NCI-H187 (cell line): ENCODE results near the gene HNF4A.

Source experiments
- DNase-seq, 2 experiments: peaks; one replicate each; lab custom pipeline; 2025; lab: John Stamatoyannopoulos, UW

HNF4A gene

DNA sequence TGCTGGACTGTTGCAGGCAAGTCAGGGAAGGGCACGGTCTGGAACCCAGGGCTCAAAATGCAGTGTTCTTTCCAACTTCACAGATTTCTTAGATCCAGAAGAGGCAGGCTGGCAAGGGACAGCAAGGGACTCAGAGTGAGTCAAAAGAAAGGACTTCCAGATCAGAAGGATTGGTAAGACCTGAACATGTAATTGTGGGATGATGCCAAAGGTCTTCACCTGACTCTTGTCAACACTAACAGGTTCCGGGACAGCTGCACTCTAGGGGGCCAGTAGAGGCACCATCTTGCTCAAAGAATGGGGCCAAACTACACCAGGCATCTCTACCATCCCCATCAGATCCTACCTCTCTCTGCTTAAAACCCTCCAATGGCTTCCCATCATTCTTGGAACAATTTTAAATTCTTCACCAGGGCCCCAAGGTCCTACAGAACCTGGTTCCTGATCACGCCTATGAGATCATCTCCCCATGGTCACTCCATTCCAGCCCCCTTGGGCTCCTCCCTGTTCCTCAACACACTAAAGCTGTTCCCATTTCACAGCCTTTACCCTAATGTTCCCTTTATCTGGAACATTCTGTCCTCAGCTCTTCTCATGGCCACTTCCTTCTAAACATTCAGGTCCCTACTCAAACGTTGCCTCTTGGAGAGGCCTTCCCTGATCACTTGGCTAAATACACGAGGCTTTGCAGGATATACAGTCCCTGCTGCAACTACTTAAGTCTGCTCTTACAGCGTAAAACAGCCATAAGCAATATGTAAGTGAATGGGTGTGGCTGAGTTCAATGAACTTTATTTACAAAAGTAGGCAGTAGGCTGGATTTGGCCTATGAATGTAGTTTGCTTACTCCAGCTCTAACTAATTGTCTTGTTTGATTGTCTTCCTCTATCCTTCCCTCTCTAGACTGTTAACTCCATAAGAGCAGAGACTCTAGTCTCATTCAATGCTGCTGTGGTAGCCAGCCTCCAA is 90.5 kb downstream of the HNF4A start:
- no peak for DNase-seq

DNA sequence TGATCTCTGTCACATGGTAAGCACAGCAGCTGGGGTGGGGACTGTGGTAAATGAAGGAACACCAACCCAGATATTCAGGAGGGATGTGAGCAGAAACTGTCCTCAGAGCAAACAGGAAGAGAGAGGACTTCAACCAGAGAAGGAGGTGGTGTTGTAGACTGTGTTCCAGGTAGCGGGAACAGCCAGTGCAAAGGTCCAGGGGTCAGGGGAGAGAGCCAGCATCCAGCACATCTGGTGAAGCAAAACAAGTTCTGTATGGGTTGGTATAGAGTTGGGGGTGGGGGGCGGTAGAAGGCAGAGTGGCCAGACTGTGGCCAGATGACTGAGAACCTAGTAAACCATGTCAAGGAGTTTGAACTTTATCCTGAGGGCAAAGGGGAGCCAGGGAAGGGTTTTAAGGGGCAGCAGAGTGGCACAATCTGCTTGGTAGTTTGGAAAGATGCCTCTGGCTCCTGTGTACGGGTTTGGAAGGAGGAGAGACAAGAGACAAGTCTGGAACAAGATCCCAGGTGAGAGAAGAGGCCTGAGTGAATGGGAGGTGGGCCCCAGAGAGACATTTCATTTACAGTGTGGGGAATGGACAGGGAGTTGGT is 92.4 kb downstream of the HNF4A start:
- DNase-seq, result no peak

DNA sequence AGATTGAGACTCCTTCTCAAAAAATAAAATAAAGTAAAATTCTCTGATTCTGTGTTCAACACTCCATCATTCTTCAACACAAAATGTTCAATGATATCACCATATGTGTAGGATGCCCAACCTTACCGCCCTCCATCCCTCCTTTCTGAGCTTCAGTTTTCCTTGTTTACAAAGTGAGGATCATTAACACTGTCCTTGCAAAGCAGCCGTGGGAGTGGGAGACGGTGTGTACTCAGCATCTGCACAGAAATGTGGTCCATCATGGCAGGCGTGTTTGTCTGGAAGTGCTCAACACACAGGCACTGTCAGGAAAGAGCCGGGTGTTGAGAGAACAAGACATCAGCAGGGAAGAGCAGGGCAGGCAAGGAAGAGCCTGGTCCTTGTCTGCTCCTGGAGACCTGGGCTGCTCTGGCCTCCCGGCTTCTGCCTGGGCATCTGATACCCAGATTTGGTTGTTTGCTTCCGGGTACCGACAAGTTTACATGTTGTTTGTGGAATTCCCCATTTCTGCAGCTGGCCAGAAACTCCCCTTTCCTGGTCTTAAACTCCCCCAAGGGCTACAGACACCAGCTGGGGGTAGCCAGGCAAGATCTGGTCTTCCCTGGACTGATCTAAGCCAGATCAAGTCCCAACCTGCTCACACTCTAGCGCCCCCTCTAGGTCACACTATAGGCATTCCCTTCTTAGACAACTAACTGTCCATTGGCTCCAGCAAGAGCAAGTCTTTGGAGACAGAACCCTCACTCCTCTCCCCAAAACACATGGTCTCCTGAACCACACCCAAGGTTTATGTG is 93.5 kb downstream of the HNF4A start:
- DNase-seq, result no peak

DNA sequence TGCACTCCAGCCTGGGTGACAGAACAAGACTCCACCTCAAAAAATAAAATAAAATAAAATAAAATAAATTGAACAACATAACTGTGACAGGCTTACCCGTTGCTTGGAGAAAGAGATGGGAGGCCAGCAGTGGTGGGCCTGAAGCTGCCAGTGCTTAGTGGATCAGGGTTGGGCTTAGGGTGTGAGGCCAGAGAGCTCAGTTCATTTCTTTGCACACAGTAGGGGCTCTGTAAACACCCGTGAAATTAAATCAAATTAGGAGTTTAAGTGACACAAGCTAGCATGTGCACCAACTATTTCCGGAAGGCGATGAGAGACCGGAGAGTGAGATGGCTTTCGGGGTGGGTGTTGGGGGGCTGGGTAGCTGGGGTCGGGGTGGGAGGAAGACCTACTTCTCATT is 94.4 kb downstream of the HNF4A start:
- DNase-seq, result no peak

DNA sequence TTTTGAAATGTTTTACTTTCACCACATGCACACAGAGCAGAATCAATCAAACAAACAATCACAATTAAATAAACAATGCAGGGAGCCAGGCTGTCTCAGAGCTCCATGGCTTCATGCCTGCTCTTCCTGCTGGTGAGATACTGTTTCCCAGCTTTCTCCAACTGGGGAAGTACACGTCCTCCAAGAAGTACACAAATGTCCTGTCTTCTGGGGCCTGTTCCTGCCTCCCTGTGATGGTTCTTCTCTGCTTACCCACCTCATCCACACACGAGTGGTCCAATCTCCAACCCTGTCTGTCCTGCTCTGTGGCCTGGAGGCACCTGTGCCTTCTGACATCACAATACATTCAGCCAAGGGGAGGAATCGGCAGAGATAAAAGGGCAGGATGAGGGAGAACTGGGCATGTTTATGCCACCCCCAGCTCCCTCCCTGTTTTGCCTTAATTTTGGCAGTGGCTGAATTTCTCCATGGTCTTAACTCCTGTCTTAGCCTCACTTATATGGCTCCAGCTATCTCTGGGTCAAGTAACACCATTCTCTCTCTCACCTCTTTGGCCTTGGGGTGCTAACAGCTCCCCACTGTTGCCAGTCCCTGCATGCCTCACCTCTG is 94.9 kb downstream of the HNF4A start:
- no peak for DNase-seq

DNA sequence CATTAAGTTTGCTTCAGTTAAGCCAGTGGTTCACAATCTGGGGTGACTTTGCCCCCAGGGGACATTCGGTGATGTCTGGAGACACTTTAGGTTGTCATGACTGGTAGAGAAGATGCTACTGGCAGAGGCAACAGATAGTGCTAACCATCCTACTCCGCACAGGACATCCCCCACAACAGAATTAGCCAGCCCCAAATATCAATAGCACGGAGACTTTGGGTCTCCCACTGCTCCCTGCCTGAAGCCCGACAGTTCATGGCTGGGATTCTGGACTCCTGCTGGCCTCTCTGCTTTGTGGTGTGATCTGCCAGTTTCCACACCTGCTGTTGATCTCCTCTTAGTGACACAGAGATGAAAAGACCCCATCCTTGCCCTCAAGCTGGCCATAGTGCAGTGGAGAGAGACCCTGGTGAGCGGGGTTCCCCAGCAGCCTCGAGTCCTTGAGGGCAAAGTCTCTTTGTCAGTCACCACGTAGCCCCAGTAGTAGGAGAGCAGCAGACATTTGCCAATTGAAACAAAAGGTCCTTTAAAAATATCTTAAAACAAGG is 95.5 kb downstream of the HNF4A start:
- no peak for DNase-seq

DNA sequence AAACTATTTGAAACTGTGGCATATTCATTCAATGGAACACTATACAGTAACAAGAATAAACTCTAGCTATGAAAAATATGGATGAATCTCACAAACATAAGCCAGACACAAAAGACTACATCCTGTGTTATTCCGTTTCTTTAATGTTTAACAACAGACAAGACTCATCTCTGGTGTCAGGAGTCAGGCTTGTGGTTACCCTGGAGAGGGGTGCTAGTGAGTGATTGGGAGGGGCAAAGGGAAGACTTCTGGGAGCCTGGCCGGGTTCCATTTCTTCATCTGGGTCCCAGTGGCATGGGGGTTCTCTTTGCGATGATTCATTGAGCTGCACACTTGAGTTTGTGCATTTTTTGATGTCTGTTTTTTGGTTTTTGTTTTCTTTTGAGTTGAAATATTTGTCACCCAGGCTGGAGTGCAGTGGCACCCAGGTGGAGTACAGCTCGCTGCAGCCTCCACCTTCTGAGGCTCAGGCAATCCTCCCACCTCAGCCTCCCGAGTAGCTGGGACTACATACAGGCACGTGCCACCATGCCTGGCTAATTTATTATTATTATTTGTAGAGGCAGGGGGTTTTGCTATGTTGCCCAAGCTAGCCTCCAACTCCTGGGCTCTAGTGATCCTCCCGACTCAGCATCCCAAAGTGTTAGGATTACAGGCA is 98.9 kb downstream of the HNF4A start:
- no peak for DNase-seq

DNA sequence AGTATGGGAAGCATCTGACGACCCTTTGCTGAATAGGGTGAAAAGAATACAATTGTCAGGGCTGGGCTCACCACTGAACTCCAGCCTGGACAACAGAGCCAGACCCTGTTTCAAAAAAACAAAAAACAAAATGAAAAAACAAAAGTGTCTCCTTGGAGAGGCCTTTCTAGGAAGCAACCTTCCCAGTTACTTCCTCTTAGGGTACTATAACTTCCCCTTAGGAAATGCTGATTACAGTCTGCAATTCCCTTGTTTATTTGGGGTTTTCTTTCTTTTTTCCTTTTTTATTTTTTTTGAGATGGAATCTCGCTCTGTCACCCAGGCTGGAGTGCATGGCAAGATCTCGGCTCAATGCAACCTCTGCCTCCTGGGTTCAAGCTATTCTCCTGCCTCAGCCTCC is 99.6 kb downstream of the HNF4A start:
- no peak for DNase-seq

DNA sequence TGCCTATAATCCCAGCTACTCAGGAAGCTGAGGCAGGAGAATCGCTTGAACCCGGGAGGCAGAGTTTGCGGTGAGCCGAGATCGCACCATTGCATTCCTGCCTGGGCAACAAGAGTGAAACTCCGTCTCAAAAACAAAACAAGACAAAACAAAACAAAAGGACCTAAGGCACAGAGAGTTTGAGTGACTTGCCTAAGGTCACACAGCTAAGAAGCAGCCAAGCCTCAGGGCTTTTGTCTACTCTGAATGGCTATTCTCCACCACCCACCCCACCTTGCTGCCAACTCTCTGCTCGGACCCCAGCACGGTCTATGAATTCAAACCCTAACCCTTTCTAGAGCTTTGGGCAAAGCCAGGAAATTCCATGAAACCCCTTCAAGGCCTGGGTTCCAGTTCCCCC is 101.1 kb downstream of the HNF4A start:
- DNase-seq, result no peak

DNA sequence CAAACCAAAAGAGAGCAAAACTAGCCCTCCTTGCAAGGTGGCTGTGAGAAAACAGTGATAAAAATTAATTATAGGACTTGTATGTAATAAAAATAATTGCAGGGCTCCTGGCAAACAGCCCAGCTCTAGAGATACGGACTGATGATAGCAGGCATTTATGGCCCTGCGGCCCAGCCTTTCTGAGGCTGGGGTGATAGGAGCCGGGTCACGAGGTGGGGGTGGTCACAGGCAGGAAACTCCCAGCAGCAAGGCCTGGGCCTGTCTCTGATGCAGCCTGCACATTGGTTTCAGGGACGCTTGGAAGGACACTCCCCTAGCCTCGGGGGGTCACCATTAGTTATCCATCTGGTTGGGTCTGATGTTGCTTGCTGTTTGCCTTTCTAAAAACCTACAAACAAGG is 101.5 kb downstream of the HNF4A start:
- DNase-seq, result no peak

DNA sequence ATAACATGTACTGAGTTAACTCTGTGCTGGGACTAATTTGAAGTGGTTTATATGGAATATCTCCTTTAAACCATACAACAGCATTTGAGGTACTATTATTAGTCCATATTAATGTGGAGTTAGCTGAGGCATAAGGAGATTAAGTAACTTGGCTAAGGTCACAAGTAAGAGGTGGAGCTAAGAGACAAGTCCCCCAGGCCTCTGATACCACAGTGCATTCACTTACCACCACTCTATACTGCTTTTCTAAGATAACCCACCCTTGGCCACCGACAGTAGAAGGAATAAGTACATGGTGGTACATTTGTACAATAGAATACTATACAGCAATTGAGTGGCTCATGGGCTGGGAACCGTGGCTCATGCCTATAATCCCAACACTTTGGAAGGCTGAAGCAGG is 103.8 kb downstream of the HNF4A start:
- no peak for DNase-seq

DNA sequence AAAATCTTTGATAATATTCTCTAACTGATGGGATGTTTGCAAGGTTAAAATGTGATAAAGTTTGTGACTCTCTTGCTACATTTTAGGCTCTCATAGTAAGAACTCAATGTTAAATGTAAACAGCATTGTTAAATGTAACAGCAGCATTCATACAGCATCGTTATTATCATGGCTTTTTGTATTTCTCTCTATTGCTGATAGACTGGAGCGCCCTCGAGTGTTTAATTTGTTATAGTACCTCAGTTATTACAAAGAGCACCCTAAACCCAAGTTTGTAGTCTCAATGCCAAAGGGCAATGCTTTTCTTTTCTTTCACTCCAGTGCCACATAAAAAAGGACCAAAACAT is 105.3 kb downstream of the HNF4A start:
- no peak for DNase-seq

DNA sequence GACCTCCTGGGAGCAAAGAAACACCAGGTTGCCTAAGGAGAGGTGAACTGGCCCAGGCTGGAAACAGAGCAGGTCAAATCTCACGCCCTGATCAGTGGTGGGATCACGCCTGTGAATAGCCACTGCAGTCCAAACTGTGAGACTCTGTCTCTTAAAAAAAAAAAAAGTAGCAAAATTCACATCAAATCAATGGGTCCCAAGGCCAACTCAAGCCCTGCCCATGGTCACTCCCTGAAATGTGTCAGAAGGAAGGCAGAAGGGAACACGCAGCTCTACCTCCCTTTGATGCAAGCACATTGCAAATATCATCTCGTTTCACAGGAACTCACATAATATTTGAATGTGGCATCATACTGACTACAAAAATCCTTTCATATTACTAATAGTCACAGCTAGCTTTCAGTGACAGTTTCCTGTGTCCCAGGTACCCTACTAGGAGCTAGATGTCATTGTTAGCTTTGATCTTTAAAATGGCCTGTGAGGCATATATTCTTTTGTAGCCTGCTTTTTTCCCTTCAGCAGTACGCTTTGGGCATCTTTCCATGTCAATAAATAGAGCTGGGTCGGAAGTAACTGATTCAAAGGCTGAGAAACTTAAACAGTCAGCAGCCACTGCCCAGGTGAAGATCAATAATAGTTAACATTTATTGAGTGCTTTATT is 105.8 kb downstream of the HNF4A start:
- no peak for DNase-seq

DNA sequence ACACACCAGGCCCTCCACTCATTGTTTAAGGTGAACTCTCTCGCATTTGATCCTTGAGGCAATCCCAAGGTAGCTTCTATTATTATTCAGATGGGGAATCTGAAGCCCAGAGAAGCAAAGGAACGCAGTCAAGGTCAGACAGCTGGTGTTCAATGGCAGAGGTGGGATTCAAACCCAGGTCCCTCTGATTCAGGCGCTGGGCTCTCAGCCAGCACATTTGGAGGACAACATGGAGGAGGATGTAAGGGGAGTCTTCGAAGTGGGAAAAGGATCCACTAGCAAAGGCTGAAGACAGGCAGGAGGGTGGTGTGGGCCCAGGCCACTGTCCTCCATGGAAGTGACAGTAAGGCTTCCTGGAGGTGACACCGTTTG is 106.3 kb downstream of the HNF4A start:
- DNase-seq, result no peak

DNA sequence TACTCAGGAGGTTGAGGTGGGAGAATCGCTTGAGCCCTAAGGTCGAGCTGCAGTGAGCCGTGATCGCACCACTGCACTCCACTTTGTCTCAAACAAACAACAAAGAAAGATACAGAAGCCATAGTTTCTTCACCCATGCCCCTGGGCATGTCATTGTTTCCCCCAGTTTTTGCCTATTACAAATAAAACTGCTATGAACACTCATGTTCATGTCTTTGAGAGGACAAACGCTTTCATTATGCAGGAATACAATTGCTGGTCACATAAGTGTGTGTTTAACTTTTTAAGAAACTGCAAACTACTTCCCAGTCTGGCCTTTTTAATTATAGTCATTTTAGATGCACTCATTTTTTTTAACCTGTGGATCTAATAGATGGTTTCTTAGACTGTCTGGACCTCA is 108.0 kb downstream of the HNF4A start:
- no peak for DNase-seq

DNA sequence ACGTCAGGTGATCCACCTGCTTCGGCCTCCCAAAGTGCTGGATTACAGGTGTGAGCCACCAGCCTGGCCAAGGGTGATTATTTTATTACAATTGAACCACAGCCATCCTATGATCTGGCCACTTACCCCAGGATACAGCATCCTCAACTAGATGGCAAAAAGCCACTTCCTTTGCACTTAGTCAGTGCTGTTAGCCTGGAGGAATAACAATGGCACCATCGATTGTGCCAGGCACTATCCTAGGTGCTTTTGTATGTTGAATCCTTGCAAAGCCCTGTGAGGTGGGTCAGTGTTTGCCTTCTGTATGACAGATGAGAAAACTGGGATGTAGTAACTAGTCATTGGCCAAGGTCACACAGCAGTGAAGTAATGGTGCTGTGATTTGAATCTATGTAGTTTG is 109.0 kb downstream of the HNF4A start:
- DNase-seq, result no peak

DNA sequence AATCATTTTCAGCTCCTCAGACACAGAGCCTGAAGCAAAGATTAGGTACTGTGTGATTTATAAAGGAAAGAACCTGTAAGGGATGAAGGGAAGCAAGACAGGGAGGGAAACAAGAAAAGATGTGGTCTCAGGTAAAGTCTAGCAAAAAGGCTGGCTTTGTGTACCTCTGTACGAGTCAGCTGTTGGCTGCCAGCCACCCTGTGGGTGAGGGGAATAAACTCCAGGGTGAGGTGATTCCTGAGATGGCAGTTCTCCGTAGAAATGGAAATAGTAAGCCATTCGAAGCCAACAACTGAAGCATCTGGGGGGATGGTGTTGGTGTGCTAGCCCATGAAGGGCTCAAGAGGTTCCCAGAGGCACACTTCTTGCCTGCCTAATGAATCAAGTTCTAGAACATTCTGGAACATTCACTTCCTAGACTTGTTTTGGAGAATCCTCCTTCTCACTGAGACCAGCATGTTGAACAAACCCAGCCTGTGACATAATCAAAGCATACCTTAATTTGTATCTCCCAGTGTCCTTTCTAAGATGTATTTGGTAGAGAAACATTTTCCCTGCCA is 109.6 kb downstream of the HNF4A start:
- no peak for DNase-seq

DNA sequence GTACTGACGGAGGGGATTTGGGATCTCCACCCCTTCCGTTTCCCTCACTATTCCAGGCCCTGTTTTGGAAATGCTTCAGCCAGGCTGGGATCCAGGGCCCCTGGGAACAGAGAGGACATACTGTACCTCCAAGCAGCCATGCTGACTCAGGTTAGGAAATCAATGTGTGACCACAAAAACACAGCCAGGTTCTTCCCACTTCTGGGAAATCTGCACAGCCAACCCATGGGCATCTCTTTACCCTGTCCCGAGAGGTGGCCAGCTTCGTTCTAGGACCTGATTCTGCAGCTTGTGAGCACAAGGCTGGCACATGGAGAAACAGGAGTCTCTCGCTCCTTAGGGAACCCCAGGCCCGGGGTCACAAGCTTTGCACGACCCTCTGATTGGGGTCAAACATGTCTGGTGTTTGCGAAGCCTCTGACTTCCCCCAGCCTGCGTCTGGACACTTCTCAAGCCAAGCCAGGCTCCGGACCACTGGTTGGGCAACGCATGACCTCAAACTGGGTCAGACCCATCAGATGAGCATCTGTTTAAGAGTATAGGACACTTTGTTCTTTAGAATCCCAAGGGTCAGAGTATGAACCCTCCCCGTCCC is 111.9 kb downstream of the HNF4A start:
- DNase-seq, result no peak

DNA sequence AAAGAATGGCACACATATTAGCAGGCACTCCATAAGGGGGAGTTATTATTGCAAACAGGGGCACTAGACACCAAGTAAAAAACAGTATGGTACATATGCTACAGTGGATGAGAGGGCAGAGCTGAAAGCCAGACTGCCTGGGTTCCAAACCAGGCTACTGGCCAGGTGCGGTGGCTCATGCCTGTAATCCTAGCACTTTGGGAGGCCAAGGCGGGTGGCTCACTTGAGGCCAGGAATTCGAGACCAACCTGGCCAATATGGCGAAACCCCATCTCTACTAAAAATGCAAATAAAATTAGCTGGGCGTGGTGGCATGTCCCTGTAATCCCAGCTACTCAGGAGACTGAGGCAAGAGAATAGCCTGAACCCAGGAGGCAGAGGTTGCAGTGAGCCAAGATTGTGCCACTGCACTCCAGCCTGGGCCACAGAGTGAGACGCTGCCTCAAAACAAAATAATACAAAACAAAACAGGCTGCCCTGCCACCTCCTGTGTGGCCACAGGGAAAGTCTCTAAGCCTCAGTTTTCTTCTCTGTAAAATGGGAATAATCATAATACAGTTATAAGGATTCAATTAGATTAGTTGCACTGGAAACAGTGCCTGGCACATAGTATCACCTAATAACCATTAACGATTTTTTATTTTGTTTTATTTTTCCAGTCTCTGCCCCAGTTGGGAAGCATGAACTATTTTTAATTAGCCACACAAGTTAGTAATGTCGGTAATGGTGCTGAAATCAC is 112.7 kb downstream of the HNF4A start:
- DNase-seq, result no peak

DNA sequence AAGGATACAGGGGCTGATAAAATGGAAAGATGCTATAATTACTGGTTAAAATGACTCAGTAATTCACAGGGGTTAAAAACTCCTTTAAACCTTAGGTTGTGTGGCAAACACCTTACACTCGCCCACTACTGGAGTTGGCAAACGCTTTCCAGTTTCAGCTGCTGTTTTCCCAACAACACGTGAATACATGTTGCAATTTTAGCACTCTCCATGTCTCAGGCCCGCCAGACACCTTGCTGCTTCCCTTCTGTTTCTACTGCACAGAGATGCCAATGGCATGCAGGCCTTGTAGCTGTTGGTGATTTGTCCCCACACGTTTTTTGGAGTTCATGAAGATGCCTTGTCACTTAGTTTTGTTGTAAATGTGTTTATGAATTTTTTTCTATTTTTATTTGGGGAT is 114.8 kb downstream of the HNF4A start:
- no peak for DNase-seq
